ENCODE measurements around the gene SPRYD7. TPM values are rescaled to one million over a fixed set of nuclear protein-coding genes. Genes with fewer than 3 reads are reported as not detected.

The SPRYD7 gene
- total and polyA plus RNA-seq, 12 donors, result 10.0 to 14.4 (median 12.5) TPM

GRCh38 chr13:49932868-49933267 lies 3.3 kb downstream of the SPRYD7 start:
- intact Hi-C loops (cut with DNase I), result loop anchor here in 2 of 10 donors (10.0 kb wide), 2 partner anchors 62 to 238 kb away; partner anchors contain the start of genes EBPL (in 1 of the 2) and TRIM13 (in 1 of the 2)
- no peaks in the 10 kb centered on the region for H3K9me3 ChIP-seq
- no peak overlapping the region for H3K27ac ChIP-seq
- no peak for ATAC-seq
- no peak overlapping the region for H3K4me3 ChIP-seq
- H3K4me1 ChIP-seq, result peaks cover 2 to 36% (median 23%) of the 10 kb centered on the region in 9 donors
- no peaks in the 10 kb centered on the region for H3K27me3 ChIP-seq
- peaks cover 0 to 38% (median 0%) of the 10 kb centered on the region in 9 donors for H3K36me3 ChIP-seq
- WGBS, 2 donors, result 24% methylated on average over 1 of the region's 1 CpG
- TF ChIP-seq CTCF (IDR thresholded peaks at IDR 0.05), result no peak
- no peak for DNase-seq

GRCh38 chr13:49932066-49932465 lies 4.1 kb downstream of the SPRYD7 start:
- Histone ChIP-seq H3K36me3 (peaks cover 0 to 46% (median 2%) of the 10 kb centered on the region in 9 donors), H3K4me1 (peaks cover 0 to 29% (median 15%) of the 10 kb centered on the region in 9 donors), H3K4me3 (no peak overlapping the region), H3K27ac (no peak overlapping the region), H3K27me3 (no peaks in the 10 kb centered on the region), H3K9me3 (no peaks in the 10 kb centered on the region)
- intact Hi-C loops (cut with DNase I), result loop anchor here in 2 of 10 donors (10.0 kb wide), 2 partner anchors 63 to 237 kb away; partner anchors contain the start of genes EBPL (in 1 of the 2) and TRIM13 (in 1 of the 2)
- 97% methylated on average over 2 of the region's 2 CpGs for WGBS, 2 donors
- DNase-seq (no peak), ATAC-seq (no peak)
- TF ChIP-seq CTCF (IDR thresholded peaks at IDR 0.05), result no peak

- WGBS, 2 donors, result 82 to 88% methylated on average over 3 of the region's 3 CpGs
- TF ChIP-seq CTCF (IDR thresholded peaks at IDR 0.05), result no peak
- Histone ChIP-seq H3K4me1 (peaks cover 0 to 5% (median 0%) of the 10 kb centered on the region in 9 donors), H3K27me3 (no peaks in the 10 kb centered on the region), H3K27ac (no peak overlapping the region), H3K9me3 (no peaks in the 10 kb centered on the region), H3K4me3 (no peak overlapping the region), H3K36me3 (peaks cover 0 to 88% (median 20%) of the 10 kb centered on the region in 9 donors)
- DNase-seq (no peak), ATAC-seq (no peak)
- intact Hi-C loops (cut with DNase I), result no loop called here
Observed at GRCh38 chr13:49927755-49928154, 8.4 kb downstream of the SPRYD7 start.

GRCh38 chr13:49925881-49926418 lies 10.2 kb downstream of the SPRYD7 start:
- intact Hi-C loops (cut with DNase I), result no loop called here
- Histone ChIP-seq H3K4me1 (no peaks in the 10 kb centered on the region), H3K4me3 (no peak overlapping the region), H3K9me3 (peaks cover 0 to 5% (median 0%) of the 10 kb centered on the region in 11 donors), H3K27ac (no peak overlapping the region), H3K27me3 (no peaks in the 10 kb centered on the region), H3K36me3 (peaks cover 0 to 99% (median 20%) of the 10 kb centered on the region in 9 donors)
- TF ChIP-seq CTCF (IDR thresholded peaks at IDR 0.05), result no peak
- ATAC-seq (no peak), DNase-seq (no peak)
- WGBS, 2 donors, result 76 to 82% methylated on average over 2 of the region's 2 CpGs

All from heart right ventricle (tissue), 16 donors.